HepG2 (cell line): ENCODE results near the gene PLK5. TPM values are rescaled to one million over a fixed set of nuclear protein-coding genes. Genes with fewer than 3 reads are reported as not detected.

Source experiments
- ARNT ChIP-seq: fragments of 450-650 bp; IDR thresholded peaks from 2 replicates; pipeline ENCODE4 v1.6.1; 2017
- ATF4 ChIP-seq, 2 experiments: fragments of 450-650 bp in 1 of 2; sonication (generic) in 1 of 2; formaldehyde crosslinking; IDR thresholded peaks; 2 replicates each; pipeline versions ENCODE4 v1.5.0 to v1.8.0; 2020 to 2022; ENCODE audit warnings: mild to moderate bottlenecking in 1 of 2, missing genetic modification reagents in 1 of 2
- ATF7 ChIP-seq, 2 experiments: fragments of 450-650 bp in 1 of 2; sonication (generic) in 1 of 2; formaldehyde crosslinking in 1 of 2; IDR thresholded peaks; 2 replicates each; pipeline versions ENCODE4 v1.4.0 to v1.6.1; 2016 to 2020; ENCODE audit warnings: antibody characterized with exemption in 1 of 2, mild to moderate bottlenecking in 1 of 2, missing genetic modification reagents in 1 of 2
- ESRRA ChIP-seq: sonication (generic); formaldehyde crosslinking; IDR thresholded peaks from 2 replicates; pipeline ENCODE4 v1.5.1; 2020; ENCODE audit warnings: mild to moderate bottlenecking, low read depth, missing genetic modification reagents
- FIP1L1 ChIP-seq: fragments of 200-400 bp; formaldehyde crosslinking; IDR thresholded peaks from 2 replicates; pipeline ENCODE4 v1.6.1; 2018; ENCODE audit warnings: low read depth, mild to moderate bottlenecking, low read length, moderate library complexity, borderline replicate concordance; ENCODE audit not compliant: insufficient read depth
- HCFC1 ChIP-seq: fragments of 150-350 bp; IDR thresholded peaks from 2 replicates; pipeline ENCODE4 v1.6.1; 2014; ENCODE audit warnings: low read depth, low read length
- MIER2 ChIP-seq: IDR thresholded peaks from 2 replicates; pipeline ENCODE4 v1.6.1; 2016; ENCODE audit warnings: missing biosample characterization, missing genetic modification reagents
- NFKBIZ ChIP-seq: IDR thresholded peaks from 2 replicates; pipeline ENCODE4 v1.6.1; 2018; ENCODE audit warnings: missing genetic modification reagents, missing compliant biosample characterization
- NR1H2 ChIP-seq: sonication (generic); formaldehyde crosslinking; IDR thresholded peaks from 2 replicates; pipeline ENCODE4 v1.8.1; 2022; ENCODE audit warnings: low read depth, missing genetic modification reagents, borderline replicate concordance
- SIN3A ChIP-seq: IDR thresholded peaks from 2 replicates; pipeline ENCODE4 v1.6.1; 2011; ENCODE audit warnings: low read depth, mild to moderate bottlenecking, control low read depth, low read length, borderline replicate concordance
- SMARCE1 ChIP-seq: fragments of 450-650 bp; IDR thresholded peaks from 2 replicates; pipeline ENCODE4 v1.6.1; 2017; ENCODE audit warnings: borderline replicate concordance
- TBX2 ChIP-seq: sonication (generic); formaldehyde crosslinking; IDR thresholded peaks from 2 replicates; pipeline ENCODE4 v1.5.0; 2020; ENCODE audit warnings: missing genetic modification reagents, mild to moderate bottlenecking, borderline replicate concordance
- ZFP91 ChIP-seq: sonication (generic); formaldehyde crosslinking; IDR thresholded peaks from 2 replicates; pipeline ENCODE4 v1.9.0; 2022; ENCODE audit warnings: missing genetic modification reagents, mild to moderate bottlenecking, borderline replicate concordance
- ZNF3 ChIP-seq: IDR thresholded peaks from 2 replicates; pipeline ENCODE4 v1.7.0; 2017; ENCODE audit warnings: inconsistent platforms
- ZNF530 ChIP-seq: sonication (generic); formaldehyde crosslinking; IDR thresholded peaks from 2 replicates; pipeline ENCODE4 v1.5.0; 2020; ENCODE audit warnings: low read depth, mild to moderate bottlenecking, missing genetic modification reagents
- ZNF773 ChIP-seq: sonication (generic); formaldehyde crosslinking; IDR thresholded peaks from 2 replicates; pipeline ENCODE4 v1.4.0; 2020; ENCODE audit warnings: missing genetic modification reagents, borderline replicate concordance
- ZSCAN31 ChIP-seq: sonication (generic); formaldehyde crosslinking; IDR thresholded peaks from 2 replicates; pipeline ENCODE4 v1.5.0; 2020; ENCODE audit warnings: low read depth, mild to moderate bottlenecking, missing genetic modification reagents
- polyA plus RNA-seq, 8 experiments: library from polyadenylated mRNA; depleted of rRNA in 3 of 8; stranded (reverse) in 7 of 8; unstranded in 1 of 8; fragments of >200 nt; fragmentation: Illumina TruSeq in 4 of 8; extraction: Trizol in 4 of 8; gene quantifications; 2 replicates each; pipeline versions ENCODE4 v1.2.1 to v1.2.3, GENCODE V29; 2011 to 2016; ENCODE audit warnings: low read depth in 4 of 8, missing spikeins in 1 of 8, mixed read lengths in 1 of 8; ENCODE audit not compliant: insufficient read depth in 1 of 8
- total RNA-seq, 5 experiments: library from RNA; depleted of rRNA; stranded (reverse); fragments of >200 nt; fragmentation: Illumina TruSeq; extraction: Trizol; gene quantifications; 2 replicates each; pipeline ENCODE4 v1.2.3, GENCODE V29; 2016; ENCODE audit warnings: low read depth in 1 of 5
- TF ChIP-seq, protein P1 (sequence below): sonication (generic); formaldehyde crosslinking; IDR thresholded peaks from 2 replicates; pipeline ENCODE4 v1.4.0; 2020; ENCODE audit warnings: missing genetic modification reagents
- TF ChIP-seq, protein P2 (sequence below): sonication (generic); formaldehyde crosslinking; IDR thresholded peaks from 2 replicates; pipeline ENCODE4 v1.8.0; 2022; ENCODE audit warnings: missing genetic modification reagents, low read depth, mild to moderate bottlenecking, borderline replicate concordance
- TF ChIP-seq, protein P3 (sequence below): sonication (generic); formaldehyde crosslinking; IDR thresholded peaks from 2 replicates; pipeline ENCODE4 v1.9.0; 2021; ENCODE audit warnings: missing genetic modification reagents, borderline replicate concordance

The PLK5 gene
- total and polyA plus RNA-seq, 2 of the 13 experiments (the other 11 are each of a cell fraction or from before 2014, with no cell fraction given) = not detected

- TF ChIP-seq, protein P1, sequence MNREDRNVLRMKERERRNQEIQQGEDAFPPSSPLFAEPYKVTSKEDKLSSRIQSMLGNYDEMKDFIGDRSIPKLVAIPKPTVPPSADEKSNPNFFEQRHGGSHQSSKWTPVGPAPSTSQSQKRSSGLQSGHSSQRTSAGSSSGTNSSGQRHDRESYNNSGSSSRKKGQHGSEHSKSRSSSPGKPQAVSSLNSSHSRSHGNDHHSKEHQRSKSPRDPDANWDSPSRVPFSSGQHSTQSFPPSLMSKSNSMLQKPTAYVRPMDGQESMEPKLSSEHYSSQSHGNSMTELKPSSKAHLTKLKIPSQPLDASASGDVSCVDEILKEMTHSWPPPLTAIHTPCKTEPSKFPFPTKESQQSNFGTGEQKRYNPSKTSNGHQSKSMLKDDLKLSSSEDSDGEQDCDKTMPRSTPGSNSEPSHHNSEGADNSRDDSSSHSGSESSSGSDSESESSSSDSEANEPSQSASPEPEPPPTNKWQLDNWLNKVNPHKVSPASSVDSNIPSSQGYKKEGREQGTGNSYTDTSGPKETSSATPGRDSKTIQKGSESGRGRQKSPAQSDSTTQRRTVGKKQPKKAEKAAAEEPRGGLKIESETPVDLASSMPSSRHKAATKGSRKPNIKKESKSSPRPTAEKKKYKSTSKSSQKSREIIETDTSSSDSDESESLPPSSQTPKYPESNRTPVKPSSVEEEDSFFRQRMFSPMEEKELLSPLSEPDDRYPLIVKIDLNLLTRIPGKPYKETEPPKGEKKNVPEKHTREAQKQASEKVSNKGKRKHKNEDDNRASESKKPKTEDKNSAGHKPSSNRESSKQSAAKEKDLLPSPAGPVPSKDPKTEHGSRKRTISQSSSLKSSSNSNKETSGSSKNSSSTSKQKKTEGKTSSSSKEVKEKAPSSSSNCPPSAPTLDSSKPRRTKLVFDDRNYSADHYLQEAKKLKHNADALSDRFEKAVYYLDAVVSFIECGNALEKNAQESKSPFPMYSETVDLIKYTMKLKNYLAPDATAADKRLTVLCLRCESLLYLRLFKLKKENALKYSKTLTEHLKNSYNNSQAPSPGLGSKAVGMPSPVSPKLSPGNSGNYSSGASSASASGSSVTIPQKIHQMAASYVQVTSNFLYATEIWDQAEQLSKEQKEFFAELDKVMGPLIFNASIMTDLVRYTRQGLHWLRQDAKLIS = no peak
- TF ChIP-seq, protein P2, sequence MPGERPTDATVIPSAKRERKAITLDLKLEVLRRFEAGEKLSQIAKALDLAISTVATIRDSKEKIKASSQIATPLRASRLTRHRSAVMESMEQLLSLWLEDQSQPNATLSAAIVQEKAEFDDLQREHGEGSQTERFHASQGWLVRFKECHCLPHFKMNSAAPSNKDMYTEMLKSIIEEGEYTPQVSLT = no peak
- TF ChIP-seq NFKBIZ (CRISPR knock-in tag) (no peak), ARNT (no peak), ATF4 (CRISPR knock-in tag; IDR thresholded peaks at IDR 0.05) (no peak), ZFP91 (peak; percentile 35; the same call in 1 of the 2 replicates), MIER2 (CRISPR knock-in tag) (no peak), FIP1L1 (no peak), ZNF530 (no peak), ESRRA (CRISPR knock-in tag) (0 out of 2 replicates have a peak, but pooled peaks have one; percentile 27), SMARCE1 (no peak), HCFC1 (no peak), ZSCAN31 (peak; percentile 76; the same call in 1 of the 2 replicates), SIN3A (peak; percentile 44; the same call in 1 of the 2 replicates), NR1H2 (no peak), ZNF3 (CRISPR knock-in tag) (no peak), TBX2 (CRISPR knock-in tag) (peak; percentile 79), ZNF773 (CRISPR knock-in tag) (peak; percentile 92; the same call in 1 of the 2 replicates), ATF7 (IDR thresholded peaks at IDR 0.05) (no peak), ATF7 (CRISPR knock-in tag; IDR thresholded peaks at IDR 0.05) (0 out of 2 replicates have a peak, but pooled peaks have one; percentile 43)
- TF ChIP-seq, protein P3, sequence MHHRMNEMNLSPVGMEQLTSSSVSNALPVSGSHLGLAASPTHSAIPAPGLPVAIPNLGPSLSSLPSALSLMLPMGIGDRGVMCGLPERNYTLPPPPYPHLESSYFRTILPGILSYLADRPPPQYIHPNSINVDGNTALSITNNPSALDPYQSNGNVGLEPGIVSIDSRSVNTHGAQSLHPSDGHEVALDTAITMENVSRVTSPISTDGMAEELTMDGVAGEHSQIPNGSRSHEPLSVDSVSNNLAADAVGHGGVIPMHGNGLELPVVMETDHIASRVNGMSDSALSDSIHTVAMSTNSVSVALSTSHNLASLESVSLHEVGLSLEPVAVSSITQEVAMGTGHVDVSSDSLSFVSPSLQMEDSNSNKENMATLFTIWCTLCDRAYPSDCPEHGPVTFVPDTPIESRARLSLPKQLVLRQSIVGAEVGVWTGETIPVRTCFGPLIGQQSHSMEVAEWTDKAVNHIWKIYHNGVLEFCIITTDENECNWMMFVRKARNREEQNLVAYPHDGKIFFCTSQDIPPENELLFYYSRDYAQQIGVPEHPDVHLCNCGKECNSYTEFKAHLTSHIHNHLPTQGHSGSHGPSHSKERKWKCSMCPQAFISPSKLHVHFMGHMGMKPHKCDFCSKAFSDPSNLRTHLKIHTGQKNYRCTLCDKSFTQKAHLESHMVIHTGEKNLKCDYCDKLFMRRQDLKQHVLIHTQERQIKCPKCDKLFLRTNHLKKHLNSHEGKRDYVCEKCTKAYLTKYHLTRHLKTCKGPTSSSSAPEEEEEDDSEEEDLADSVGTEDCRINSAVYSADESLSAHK (CRISPR knock-in tag) = no peak
These were observed 44.6 kb downstream of the PLK5 start, which contains the start of gene MEX3D (continued) for GRCh38 chr19:1568320-1569019.
